Stimulated activated CD8-positive, alpha-beta memory T cell treated with anti-CD3 and anti-CD28 coated beads, Interleukin-15, amount 100 ng/mL, for 24 hours (primary cell): ENCODE measurements around the gene C13orf46.

Experiments
- DNase-seq: peaks from one replicate; pipeline ENCODE4 v3.0.0-alpha.2; 2020; ENCODE audit warnings: low read depth

C13orf46 gene

DNA sequence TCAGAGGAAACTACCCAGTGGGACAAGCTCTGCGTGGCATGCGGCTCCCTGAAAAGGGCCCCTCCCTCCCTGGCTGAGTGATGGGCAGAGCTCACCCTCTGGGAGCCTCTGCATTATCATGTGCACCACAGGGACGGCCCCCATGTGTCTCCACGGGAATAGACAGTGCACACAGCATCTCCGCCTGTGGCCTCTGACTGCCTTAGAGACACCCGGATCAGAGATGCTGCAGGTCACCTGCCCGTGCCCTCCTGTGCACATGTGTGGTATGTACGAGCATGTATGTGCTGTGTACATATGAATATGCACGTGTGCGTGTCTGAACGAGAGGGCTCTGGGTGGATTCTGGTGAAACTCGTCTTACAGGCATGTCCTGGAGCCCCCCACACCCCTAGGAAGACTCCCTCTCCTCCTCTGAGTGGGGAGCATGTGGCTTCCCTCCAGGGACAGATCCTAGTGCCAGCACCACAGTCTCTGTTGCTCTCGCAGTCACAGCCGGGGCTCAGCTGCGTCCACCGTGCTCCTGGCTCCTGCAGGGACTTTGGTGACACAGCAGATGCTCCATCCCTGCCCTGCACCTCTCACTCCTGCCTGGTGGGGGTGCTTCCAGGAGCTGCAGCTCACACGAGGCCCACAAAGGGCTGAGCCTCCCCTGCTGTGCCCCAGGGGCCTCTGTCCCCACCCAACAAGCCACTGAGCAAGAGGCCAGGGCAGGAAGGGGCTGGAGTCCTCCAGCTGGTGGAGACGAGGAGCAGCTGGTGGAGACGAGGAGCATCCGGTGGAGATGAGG is 19.6 kb downstream of the C13orf46 start:
- DNase-seq, result no peak

DNA sequence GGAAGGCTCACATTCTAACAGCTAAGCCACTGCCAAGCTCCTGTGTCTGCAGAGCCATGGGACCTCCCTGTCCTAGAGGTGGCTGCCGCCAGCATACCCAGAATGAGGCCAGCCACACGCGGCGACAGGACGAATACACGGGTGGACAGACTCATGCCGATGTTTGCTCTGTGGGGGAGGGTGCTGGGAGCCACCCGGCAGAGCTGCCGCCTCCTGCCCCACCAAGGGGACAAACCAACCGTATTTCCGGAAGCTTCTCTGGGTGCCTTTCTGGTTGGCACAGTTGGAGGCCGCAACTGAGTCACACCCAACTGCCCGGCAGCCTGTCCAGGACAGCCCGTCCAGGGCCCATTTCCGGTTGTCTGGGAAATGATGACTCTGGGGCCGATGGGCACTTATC is 20.3 kb downstream of the C13orf46 start:
- no peak for DNase-seq

- no peak for DNase-seq
Observed at GRCh38 chr13:113952983-113953520, 20.8 kb downstream of the C13orf46 start.

GRCh38 chr13:113952151-113952982 is 21.5 kb downstream of the C13orf46 start:
- DNase-seq, result no peak

DNA sequence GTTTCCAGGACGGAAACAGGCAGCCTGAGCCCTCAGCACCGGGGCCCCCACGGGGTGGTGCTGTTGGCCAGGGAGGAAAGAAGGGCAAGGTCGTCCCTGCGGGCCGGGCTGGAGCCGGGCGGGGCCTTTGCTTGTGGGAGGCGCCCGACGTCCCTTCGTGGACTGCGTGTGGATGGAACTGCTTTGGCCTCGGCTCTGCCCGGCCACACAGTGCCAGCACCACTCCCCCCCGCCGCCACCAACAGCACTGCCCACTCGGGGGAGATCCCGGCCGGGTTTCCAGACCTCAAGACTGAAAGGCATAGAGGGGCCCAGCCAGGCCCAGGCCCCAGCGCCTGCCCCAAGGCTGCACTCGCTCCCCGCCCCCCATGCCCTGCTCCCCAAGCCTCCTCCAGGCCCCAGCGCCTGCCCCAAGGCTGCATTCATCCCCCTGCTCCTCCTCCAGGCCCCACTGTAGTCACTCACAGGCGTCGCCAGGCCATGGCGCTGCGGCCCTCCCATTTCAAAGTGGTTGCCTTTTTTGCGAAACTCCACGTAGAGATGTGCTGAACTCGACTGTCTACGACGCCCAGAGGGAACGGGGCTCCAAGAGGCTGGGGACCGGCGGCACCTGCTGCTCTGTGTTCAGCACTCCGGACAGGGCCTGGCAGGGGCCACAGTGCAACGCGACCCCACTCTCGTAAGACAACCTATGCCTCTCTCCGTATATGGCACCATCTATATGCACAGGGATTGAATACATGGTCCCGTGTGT is 22.5 kb downstream of the C13orf46 start:
- DNase-seq, result peak; percentile 11

DNA sequence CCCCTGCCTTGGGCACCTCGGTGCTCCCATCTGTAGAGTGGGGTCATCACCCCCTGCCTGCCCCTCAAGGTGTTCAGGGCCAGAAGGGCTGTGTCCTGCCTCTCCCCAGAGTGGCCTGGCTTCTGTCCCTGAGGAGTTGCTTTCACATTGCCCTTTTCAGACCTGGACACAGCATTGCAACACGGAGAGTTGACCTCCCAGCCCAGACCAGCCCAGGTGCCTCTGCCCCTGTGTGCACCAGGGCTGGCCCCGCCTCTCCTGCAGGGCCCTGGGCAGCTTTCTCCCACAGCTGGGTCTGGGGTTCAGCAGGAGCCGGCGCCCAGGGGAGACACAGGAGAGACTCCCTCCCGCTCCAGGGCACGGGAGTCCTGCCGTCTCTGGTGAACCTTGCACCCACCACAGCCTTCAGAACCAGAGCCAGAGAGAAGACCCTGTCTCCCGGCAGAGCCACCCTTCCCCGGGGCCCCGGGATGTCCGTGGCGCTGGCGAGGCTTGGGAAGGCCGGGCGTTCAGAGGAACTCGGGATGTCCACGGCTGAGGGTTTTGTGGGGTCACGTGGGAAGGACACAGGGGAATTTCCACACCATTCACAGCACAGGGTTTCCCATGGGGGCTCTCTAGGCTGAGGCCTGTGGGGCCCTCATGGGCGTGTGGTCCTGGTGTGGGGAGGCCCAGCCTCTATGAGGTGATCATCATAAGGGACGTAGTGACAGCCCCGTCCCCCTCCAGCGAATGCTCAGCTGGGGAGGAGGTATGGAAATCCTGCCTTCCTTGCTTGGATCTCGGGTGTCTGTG is 23.2 kb downstream of the C13orf46 start:
- no peak for DNase-seq

GRCh38 chr13:113949546-113949945 is 24.3 kb downstream of the C13orf46 start:
- DNase-seq, result no peak

DNA sequence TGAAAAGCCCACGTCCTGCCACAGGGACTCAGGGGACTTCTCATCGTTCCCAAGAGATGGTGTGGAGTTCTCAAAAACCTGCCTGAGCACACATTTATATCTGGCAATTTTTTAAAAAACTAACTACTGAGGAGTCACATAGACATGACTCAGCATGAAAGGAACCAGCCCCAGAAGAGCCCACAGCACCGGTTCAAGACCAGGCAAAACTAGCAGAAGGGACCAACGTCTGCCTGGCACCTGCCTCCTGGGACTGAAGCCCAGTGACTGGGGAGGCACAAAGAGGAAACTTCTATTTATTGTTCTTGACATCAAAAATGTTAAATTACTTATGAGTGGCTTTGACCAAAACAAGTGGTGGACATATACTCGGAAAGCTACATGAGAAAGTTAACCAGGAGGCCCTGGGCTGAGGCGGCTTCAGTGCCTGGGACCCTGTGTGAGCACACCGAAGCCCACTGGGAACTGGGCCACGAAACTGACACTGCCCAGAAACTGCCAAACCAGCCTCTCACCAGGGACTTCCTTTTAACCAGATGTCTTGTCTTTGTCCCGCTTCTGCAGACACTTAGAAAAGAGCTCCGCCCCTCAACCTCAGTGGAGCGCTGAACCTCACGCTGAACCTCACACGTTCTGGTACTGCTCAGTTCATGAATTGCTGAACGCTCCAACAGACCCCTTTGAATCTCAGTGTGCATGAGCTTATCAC is 25.7 kb downstream of the C13orf46 start:
- DNase-seq, result no peak

GRCh38 chr13:113947311-113948033 is 26.4 kb downstream of the C13orf46 start:
- no peak for DNase-seq

- no peak for DNase-seq
Observed at GRCh38 chr13:113946409-113947181, 27.3 kb downstream of the C13orf46 start.

DNA sequence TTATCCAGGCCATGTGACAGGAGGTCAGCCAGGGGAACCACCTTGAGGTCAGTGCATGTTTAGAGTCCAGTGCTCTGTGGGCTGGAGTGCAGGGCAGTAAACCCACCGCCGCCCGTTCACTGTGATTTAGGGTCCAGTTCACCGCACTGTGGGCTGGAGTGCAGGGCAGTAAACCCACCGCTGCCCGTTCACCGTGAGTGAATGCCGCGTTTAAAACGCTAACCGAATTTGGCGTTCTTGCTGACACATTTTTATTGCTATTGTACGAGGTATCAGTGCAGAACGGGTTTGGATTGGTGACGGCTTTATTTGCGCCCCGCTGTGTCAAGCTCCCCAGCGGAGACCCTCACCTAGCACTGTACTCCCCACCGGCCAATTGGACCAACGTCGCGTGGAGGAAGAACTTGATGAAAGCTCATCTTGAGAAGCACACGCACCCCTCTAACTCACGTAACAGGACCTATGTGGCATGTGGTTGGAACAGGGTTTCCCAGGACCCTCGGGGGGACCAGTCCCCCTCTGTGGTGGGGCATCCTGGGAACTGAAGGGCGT is 27.9 kb downstream of the C13orf46 start:
- DNase-seq, result no peak

GRCh38 chr13:113943821-113944565 is 29.9 kb downstream of the C13orf46 start:
- DNase-seq, result no peak

DNA sequence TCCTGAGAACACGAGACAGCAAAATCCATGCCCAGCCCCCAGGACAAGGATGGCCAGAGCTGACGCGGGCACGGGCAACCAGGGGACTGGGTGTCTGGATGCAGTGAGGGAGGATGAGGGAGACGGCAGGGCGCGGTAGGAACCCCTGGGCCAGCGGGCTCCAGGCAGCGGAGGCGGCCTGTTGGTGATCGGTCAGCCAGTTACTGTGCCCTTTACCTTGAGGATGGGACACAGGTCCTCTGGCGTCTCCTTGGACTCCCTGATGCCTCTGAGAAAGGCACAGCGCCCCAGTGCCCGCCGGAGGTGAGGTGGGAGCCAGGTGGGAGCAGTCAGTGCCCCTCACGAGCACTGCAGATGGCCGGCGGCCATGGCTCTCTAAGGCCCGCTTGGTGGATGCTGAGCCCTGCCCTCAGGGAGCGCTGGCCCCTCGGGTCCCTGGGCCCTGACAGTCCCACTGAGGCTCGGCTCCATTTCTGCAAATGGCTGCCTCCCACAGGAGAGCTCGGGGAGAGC is 31.2 kb downstream of the C13orf46 start:
- no peak for DNase-seq

GRCh38 chr13:113941571-113942191 is 32.2 kb downstream of the C13orf46 start:
- DNase-seq, result no peak

DNA sequence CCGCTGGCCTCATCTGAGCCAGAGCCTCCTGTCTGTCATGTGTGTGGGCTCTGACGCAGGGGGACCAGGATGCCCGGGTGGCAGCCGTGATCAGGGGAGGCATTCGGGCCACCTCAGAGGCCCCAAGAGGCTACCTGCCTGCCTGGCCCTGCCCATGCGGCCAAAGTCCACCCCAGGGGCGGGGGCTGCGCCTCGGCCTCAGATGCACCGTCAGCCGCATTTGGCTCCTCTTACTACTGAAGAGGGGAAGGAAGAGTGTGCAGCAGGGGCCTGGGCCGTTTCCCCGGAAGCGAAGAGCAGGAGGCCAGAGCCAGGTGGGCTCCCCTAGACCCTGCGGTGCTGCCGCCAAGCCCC is 34.0 kb downstream of the C13orf46 start:
- DNase-seq, result no peak

GRCh38 chr13:113939129-113939943 is 34.5 kb downstream of the C13orf46 start:
- no peak for DNase-seq

DNA sequence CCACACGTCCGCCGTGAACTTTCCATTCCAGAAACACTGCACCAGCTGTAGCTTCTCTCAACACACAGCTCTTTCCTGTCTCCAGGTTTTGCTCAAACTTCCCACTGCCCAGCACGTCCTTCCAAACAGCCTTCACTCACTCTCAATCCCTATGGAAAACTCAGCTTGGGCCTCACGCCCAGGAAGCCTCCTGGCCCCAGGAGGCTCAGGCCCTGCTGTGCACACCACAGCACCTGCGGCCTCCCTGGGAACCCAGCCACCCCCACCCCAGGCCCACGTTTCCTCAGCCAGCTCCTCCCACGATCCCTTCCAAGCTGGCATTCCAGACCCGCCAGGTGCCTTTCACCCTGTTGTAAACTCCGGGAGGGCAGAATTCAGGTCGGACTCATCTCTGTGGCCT is 35.2 kb downstream of the C13orf46 start:
- DNase-seq, result no peak
